PC-3 (cell line): ENCODE measurements around the gene DCTN3. TPM values are rescaled to one million over a fixed set of nuclear protein-coding genes. Genes with fewer than 3 reads are reported as not detected.

Experiments used
- ATAC-seq: fragments of 200-7000 bp; cut with Tn5 transposase; 2 replicates; pipeline ENCODE4 v1.9.1; 2020; ENCODE audit warnings: mild to moderate bottlenecking, moderate library complexity
- BruUV-seq: library from RNA; stranded (reverse); fragments of 400-500 nt; replicated peaks from 2 replicates; lab custom pipeline; 2021; lab: Mats Ljungman, UMichigan
- CTCF ChIA-PET: fragments of 300-600 bp; sonication (Branson Sonifier 250); formaldehyde crosslinking; loops from one replicate; lab custom pipeline; 2022; ENCODE audit warnings: antibody characterized with exemption; lab: Charles Lee
- POLR2A ChIA-PET: fragments of 300-600 bp; sonication (Branson Sonifier 250); formaldehyde crosslinking; loops from one replicate; lab custom pipeline; 2022; ENCODE audit warnings: antibody characterized with exemption; ENCODE audit not compliant: unreplicated experiment; lab: Charles Lee
- DNase-seq: peaks from one replicate; pipeline ENCODE4 v3.0.0-alpha.2; 2015
- H2AFZ ChIP-seq: fragments of 300-600 bp; sonication (generic); 2 replicates; pipeline ENCODE4 v1.6.0; 2016; ENCODE audit warnings: antibody characterized with exemption, low read length
- H3F3A ChIP-seq: fragments of 300-600 bp; sonication (generic); one replicate; pipeline ENCODE4 v1.6.0; 2017; ENCODE audit warnings: antibody characterized with exemption, low read length, control low read depth, mild to moderate bottlenecking; ENCODE audit not compliant: unreplicated experiment
- H3K27ac ChIP-seq: fragments of 300-600 bp; sonication (generic); 2 replicates; pipeline ENCODE4 v1.5.1; 2016; ENCODE audit warnings: mild to moderate bottlenecking, low read length
- H3K27me3 ChIP-seq: fragments of 300-600 bp; sonication (generic); 2 replicates; pipeline ENCODE4 v1.6.1; 2016; ENCODE audit warnings: low read length, mixed read lengths
- H3K36me3 ChIP-seq: fragments of 300-600 bp; sonication (generic); 2 replicates; pipeline ENCODE4 v1.6.1; 2016; ENCODE audit warnings: low read depth, mixed run types, low read length, mixed read lengths
- H3K4me1 ChIP-seq: fragments of 300-600 bp; sonication (generic); 2 replicates; pipeline ENCODE4 v1.5.1; 2016; ENCODE audit warnings: low read length; ENCODE audit not compliant: insufficient read depth
- H3K4me2 ChIP-seq: fragments of 300-600 bp; sonication (generic); 2 replicates; pipeline ENCODE4 v1.6.0; 2016; ENCODE audit warnings: low read length
- H3K4me3 ChIP-seq: fragments of 300-600 bp; sonication (generic); 2 replicates; pipeline ENCODE4 v1.5.1; 2016; ENCODE audit warnings: mild to moderate bottlenecking, low read length, mixed read lengths
- H3K79me2 ChIP-seq: fragments of 300-600 bp; sonication (generic); 2 replicates; pipeline ENCODE4 v1.6.1; 2017; ENCODE audit warnings: low read length, mixed read lengths
- H3K9ac ChIP-seq: fragments of 300-600 bp; sonication (generic); 2 replicates; pipeline ENCODE4 v1.6.0; 2016; ENCODE audit warnings: mild to moderate bottlenecking, low read length
- H3K9me2 ChIP-seq: fragments of 300-600 bp; sonication (generic); replicated peaks from 2 replicates; pipeline ENCODE4 v1.6.1; 2016; ENCODE audit warnings: mixed run types, low read length, mixed read lengths
- H3K9me3 ChIP-seq: fragments of 300-600 bp; sonication (generic); 2 replicates; pipeline ENCODE4 v1.6.1; 2016; ENCODE audit warnings: low read length, mixed read lengths
- H4K20me1 ChIP-seq: fragments of 300-600 bp; sonication (generic); 2 replicates; pipeline ENCODE4 v1.6.1; 2016; ENCODE audit warnings: low read length, mixed read lengths
- CTCF ChIP-seq: fragments of 300-600 bp; sonication (generic); conservative IDR thresholded peaks from 2 replicates; pipeline ENCODE4 v1.5.1; 2017; ENCODE audit warnings: antibody characterized with exemption, low read depth, mild to moderate bottlenecking, low read length
- EZH2 ChIP-seq: fragments of 300-600 bp; sonication (generic); IDR thresholded peaks from one replicate; pipeline ENCODE4 v1.6.1; 2017; ENCODE audit warnings: antibody characterized with exemption, mild to moderate bottlenecking, low read length; ENCODE audit not compliant: unreplicated experiment
- EZH2phosphoT487 ChIP-seq: fragments of 300-600 bp; sonication (generic); IDR thresholded peaks from 2 replicates; pipeline ENCODE4 v1.6.1; 2018; ENCODE audit warnings: mild to moderate bottlenecking, antibody characterized with exemption, low read length, borderline replicate concordance
- intact Hi-C: fragments of 100-400 bp; cut with micrococcal nuclease; formaldehyde crosslinking; loops from 2 replicates; pipeline ENCODE4 v1.9.0; 2023
- total RNA-seq: library from RNA; depleted of rRNA; stranded (reverse); fragments of >200 nt; gene quantifications from 2 replicates; pipeline ENCODE4 v1.2.3, GENCODE V29; 2014

DCTN3 gene
- total RNA-seq, 1 experiment from 2014 or later, result 102 TPM

- Histone ChIP-seq H3K4me3 (no peak overlapping the region), H3K36me3 (no peaks in the 10 kb centered on the region), H3K27me3 (no peaks in the 10 kb centered on the region), H2AFZ (no peak overlapping the region), H3K27ac (no peak overlapping the region), H3K9me2 (no peaks in the 10 kb centered on the region), H3F3A (no peaks in the 10 kb centered on the region), H3K79me2 (no peaks in the 10 kb centered on the region), H4K20me1 (no peaks in the 10 kb centered on the region), H3K4me1 (no peaks in the 10 kb centered on the region), H3K9me3 (no peaks in the 10 kb centered on the region), H3K4me2 (no peak overlapping the region), H3K9ac (no peak overlapping the region)
- intact Hi-C loops, result no loop called here
- TF ChIP-seq EZH2phosphoT487, result no peak
- no peak for TF ChIP-seq CTCF
- TF ChIP-seq EZH2, result no peak
- POLR2A ChIA-PET, result no interaction called here
- DNase-seq (no peak), ATAC-seq (no peak)
- CTCF ChIA-PET, result no interaction called here
- BruUV-seq, result no TSS peak
Observed at GRCh38 chr9:34577400-34578240, 42.7 kb downstream of the DCTN3 start.

DNA sequence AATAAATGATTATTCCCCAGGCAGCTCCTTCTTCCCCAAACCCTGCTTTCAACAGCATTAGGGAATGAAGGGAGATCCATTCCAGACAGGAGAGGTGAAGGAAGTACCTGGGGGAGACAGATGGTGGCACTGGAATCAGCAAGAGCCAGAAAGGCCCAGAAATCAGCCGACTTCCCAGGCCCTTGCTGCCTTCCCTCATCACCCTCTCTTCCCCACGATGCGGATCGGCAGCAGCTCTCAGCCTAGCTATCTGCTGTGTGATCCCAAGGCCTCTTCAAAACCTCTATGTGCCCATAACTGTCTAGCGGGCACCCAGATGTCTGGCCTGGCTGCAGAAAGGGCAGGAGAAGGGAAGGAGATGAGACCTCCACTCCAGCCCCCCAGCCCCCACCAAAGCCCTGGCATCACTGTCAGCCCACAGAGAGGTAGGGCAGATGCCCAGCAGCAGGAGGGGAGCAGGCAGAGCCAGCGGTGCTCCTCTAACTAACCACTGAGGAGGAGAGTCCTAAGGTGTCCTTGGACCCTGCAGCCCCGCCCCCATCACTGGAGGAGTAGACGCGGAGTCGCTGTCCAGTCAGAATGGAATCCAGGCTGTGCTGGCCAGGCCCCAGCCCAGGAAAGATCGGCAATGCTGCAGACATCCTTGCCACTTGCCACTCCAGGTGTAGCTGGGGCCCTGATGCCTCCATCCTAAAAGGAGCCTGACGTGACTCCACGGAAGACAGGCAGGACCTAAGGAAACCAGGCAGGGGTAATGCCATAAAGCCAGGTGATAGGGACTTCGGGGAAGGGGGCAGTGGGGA lies 43.5 kb downstream of the DCTN3 start:
- no peaks in the 10 kb centered on the region for H3K9me3 ChIP-seq
- BruUV-seq, result no TSS peak
- intact Hi-C loops, result no loop called here
- TF ChIP-seq EZH2 (no peak), CTCF (no peak), EZH2phosphoT487 (no peak)
- no peaks in the 10 kb centered on the region for H3K79me2 ChIP-seq
- no peaks in the 10 kb centered on the region for H3K9me2 ChIP-seq
- H3K27me3 ChIP-seq, result no peaks in the 10 kb centered on the region
- no peak for ATAC-seq
- no peaks in the 10 kb centered on the region for H3K36me3 ChIP-seq
- no peak overlapping the region for H3K4me3 ChIP-seq
- ChIA-PET POLR2A (no interaction called here), CTCF (no interaction called here)
- no peak overlapping the region for H2AFZ ChIP-seq
- no peak overlapping the region for H3K4me2 ChIP-seq
- H3K27ac ChIP-seq, result no peak overlapping the region
- no peaks in the 10 kb centered on the region for H3K4me1 ChIP-seq
- no peaks in the 10 kb centered on the region for H3F3A ChIP-seq
- no peaks in the 10 kb centered on the region for H4K20me1 ChIP-seq
- no peak overlapping the region for H3K9ac ChIP-seq
- no peak for DNase-seq
